Activated CD4-positive, alpha-beta T cell treated with anti-CD3 and anti-CD28 coated beads for 36 hours (primary cell): ENCODE measurements around the gene ZNF326. TPM values are rescaled to one million over a fixed set of nuclear protein-coding genes. Genes with fewer than 3 reads are reported as not detected.
"Not testable (repeated sequence)": the region's sequence is repeated elsewhere in the genome, so short reads cannot be mapped to it uniquely, and the experiment has no call there.

ENCODE experiments used
- ATAC-seq: fragments of 200-7000 bp; cut with Tn5 transposase; one replicate; pipeline ENCODE4 v1.10.0; 2021; ENCODE audit warnings: mild to moderate bottlenecking, moderate library complexity
- CTCF ChIA-PET: fragments of 350-600 bp; sonication (Branson Sonifier 250); formaldehyde crosslinking; loops from one replicate; lab custom pipeline; 2021; ENCODE audit warnings: antibody characterized with exemption; lab: Charles Lee
- POLR2A ChIA-PET: fragments of 350-600 bp; sonication (Branson Sonifier 250); formaldehyde crosslinking; loops from one replicate; lab custom pipeline; 2021; ENCODE audit warnings: antibody characterized with exemption, inconsistent platforms; lab: Charles Lee
- DNase-seq: peaks from one replicate; pipeline ENCODE4 v3.0.0-alpha.2; 2020
- H3K27ac Mint-ChIP-seq: one replicate; pipeline ENCODE4 v1.8.0; 2021; ENCODE audit warnings: mixed read lengths
- H3K27me3 Mint-ChIP-seq: one replicate; pipeline ENCODE4 v1.8.0; 2021; ENCODE audit warnings: mixed read lengths
- H3K36me3 Mint-ChIP-seq: one replicate; pipeline ENCODE4 v1.8.0; 2021; ENCODE audit warnings: low read depth, mixed read lengths
- H3K4me1 Mint-ChIP-seq: one replicate; pipeline ENCODE4 v1.8.0; 2021; ENCODE audit warnings: mixed read lengths
- H3K4me3 Mint-ChIP-seq: one replicate; pipeline ENCODE4 v1.8.0; 2021; ENCODE audit warnings: mild to moderate bottlenecking, moderate library complexity, mixed read lengths
- H3K9me3 Mint-ChIP-seq: one replicate; pipeline ENCODE4 v1.8.0; 2021; ENCODE audit warnings: low read depth, mixed read lengths
- intact Hi-C, 2 experiments: fragments of 100-400 bp; cut with DNase I in 1 of 2; cut with micrococcal nuclease in 1 of 2; formaldehyde crosslinking; loops; one replicate each; pipeline versions ENCODE4 v1.14.2 to v1.15.1; 2022 to 2024; cut with DNase I, micrococcal nuclease
- total RNA-seq, 2 experiments: library from RNA; stranded (reverse); gene quantifications; one replicate each; pipeline ENCODE4 v1.2.3, GENCODE V29; 2021

ZNF326 gene
- total RNA-seq, 2 experiments from 2014 or later, result 19.4 to 20.5 TPM

DNA sequence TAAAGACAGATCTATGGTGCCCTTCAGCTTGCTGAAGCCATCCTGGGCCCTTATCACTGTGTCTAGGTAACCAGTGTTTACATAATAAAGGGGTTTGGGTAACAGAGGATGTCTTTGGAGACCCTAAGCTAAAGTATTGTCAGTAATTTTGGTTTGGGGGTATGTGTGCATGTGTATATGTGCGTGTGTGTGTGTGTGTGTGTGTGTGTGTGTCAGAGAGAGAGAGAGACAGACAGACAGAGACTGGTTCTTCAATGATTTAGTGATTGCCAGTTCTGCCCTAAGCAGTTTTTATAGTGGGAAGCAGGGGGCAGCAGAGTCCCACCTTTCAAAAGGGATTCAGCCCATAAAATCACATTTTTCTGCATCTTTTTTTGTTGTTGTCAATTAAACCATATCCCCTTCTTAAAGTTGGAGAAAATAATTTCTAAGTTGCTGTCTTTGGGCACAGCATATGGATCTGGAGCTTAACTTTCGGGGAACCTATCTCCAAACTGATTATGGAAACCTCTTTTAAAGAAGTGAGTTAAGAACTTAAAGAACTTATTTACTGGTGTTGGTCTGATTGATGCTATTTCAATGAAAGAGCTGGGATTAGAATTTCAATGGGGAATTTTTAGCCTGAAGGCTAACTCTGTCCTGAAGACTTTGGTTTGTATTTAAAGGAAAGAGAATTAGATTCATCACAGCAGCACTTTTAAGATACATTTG lies 51.1 kb downstream of the ZNF326 start:
- POLR2A ChIA-PET, result no interaction called here
- Mint-ChIP-seq H3K9me3 (no peaks in the 10 kb centered on the region), H3K27ac (no peak overlapping the region), H3K27me3 (peaks cover 3% of the 10 kb centered on the region), H3K36me3 (no peaks in the 10 kb centered on the region), H3K4me1 (no peaks in the 10 kb centered on the region), H3K4me3 (no peak overlapping the region)
- CTCF ChIA-PET, result interaction anchor here (0.5 to 1.7 kb wide), 7 partner anchors 9 to 1120 kb away, joined by 3 to 5 read pairs (median 3); no protein-coding TSS in a partner anchor
- no peak for ATAC-seq
- peak; percentile 46 for DNase-seq
- intact Hi-C loops, result loop anchor here in 1 of 2 experiments (10.0 kb wide), 1 partner anchor 1119 kb away; no protein-coding TSS in a partner anchor

- Mint-ChIP-seq H3K4me3 (no peak overlapping the region), H3K4me1 (no peaks in the 10 kb centered on the region), H3K27ac (no peak overlapping the region), H3K27me3 (peaks cover 3% of the 10 kb centered on the region), H3K9me3 (no peaks in the 10 kb centered on the region), H3K36me3 (no peaks in the 10 kb centered on the region)
- ATAC-seq (no peak), DNase-seq (no peak)
- ChIA-PET CTCF (interaction anchor here (0.5 to 1.7 kb wide), 3 partner anchors 8 to 857 kb away, joined by 3 to 5 read pairs (median 3); no protein-coding TSS in a partner anchor), POLR2A (no interaction called here)
- intact Hi-C loops, result loop anchor here in 1 of 2 experiments (10.0 kb wide), 1 partner anchor 1118 kb away; no protein-coding TSS in a partner anchor
Measured at GRCh38 chr1:90046635-90047034, 51.7 kb downstream of the ZNF326 start.

DNA sequence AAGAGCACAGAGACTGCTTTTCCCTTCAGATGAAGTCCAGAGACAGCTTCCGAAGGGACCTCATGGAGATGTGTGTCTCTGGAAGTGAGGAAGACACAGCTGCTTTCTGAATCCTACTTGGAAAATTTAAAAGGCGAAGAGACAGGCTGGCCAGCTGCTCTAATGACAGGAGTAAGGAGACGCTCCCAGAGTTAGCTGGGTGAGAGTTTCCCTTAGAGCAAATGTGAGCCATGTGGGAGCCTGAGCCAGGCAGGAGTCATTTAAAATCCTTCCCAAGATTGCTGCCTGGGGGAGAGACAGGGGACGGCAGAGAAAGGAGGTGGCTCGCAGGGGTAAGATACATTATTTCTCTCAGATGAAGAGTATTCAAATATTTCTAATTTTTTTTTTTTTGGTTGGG lies 53.1 kb downstream of the ZNF326 start:
- intact Hi-C loops, result loop anchor here in 1 of 2 experiments (10.0 kb wide), 1 partner anchor 1117 kb away; no protein-coding TSS in a partner anchor
- H3K4me3 Mint-ChIP-seq, result no peak overlapping the region
- ATAC-seq, result no peak
- DNase-seq, result no peak
- no peaks in the 10 kb centered on the region for H3K4me1 Mint-ChIP-seq
- no peaks in the 10 kb centered on the region for H3K36me3 Mint-ChIP-seq
- peaks cover 3% of the 10 kb centered on the region for H3K27me3 Mint-ChIP-seq
- no peaks in the 10 kb centered on the region for H3K9me3 Mint-ChIP-seq
- ChIA-PET CTCF (no interaction called here), POLR2A (interaction anchor here (0.6 kb wide), 1 partner anchor 1630 kb away, joined by 4 read pairs; no protein-coding TSS in a partner anchor)
- no peak overlapping the region for H3K27ac Mint-ChIP-seq

GRCh38 chr1:90062700-90063643 lies 68.1 kb downstream of the ZNF326 start:
- H3K27ac Mint-ChIP-seq, H3K9me3 Mint-ChIP-seq, H3K4me1 Mint-ChIP-seq, ATAC-seq, CTCF ChIA-PET, H3K36me3 Mint-ChIP-seq, DNase-seq, H3K4me3 Mint-ChIP-seq, intact Hi-C loops, POLR2A ChIA-PET: not testable (repeated sequence)
- peaks cover 12% of the 10 kb centered on the region for H3K27me3 Mint-ChIP-seq

DNA sequence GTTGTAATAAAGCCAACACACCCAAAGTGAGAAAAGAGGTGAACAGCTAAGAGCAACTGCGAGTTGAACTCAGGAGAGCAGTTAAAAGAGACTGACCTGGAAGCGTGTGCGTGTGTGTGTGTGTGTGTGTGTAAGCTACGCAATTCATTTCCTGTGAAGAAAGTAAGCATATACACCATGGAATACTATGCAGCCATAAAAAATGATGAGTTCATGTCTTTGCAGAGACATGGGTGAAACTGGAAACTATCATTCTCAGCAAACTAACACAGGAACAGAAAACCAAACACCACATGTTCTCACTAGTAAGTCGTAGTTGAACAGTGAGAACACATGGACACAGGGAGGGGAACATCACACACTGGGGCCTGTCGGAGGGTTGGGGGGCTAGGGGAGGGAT lies 69.2 kb downstream of the ZNF326 start:
- DNase-seq, H3K27ac Mint-ChIP-seq, intact Hi-C loops, ATAC-seq, POLR2A ChIA-PET, H3K36me3 Mint-ChIP-seq, H3K9me3 Mint-ChIP-seq, H3K4me1 Mint-ChIP-seq, H3K4me3 Mint-ChIP-seq: not testable (repeated sequence)
- CTCF ChIA-PET, result interaction anchor here (1.0 kb wide), 1 partner anchor 50 kb away, joined by 3 read pairs; no protein-coding TSS in a partner anchor
- H3K27me3 Mint-ChIP-seq, result peaks cover 15% of the 10 kb centered on the region

DNA sequence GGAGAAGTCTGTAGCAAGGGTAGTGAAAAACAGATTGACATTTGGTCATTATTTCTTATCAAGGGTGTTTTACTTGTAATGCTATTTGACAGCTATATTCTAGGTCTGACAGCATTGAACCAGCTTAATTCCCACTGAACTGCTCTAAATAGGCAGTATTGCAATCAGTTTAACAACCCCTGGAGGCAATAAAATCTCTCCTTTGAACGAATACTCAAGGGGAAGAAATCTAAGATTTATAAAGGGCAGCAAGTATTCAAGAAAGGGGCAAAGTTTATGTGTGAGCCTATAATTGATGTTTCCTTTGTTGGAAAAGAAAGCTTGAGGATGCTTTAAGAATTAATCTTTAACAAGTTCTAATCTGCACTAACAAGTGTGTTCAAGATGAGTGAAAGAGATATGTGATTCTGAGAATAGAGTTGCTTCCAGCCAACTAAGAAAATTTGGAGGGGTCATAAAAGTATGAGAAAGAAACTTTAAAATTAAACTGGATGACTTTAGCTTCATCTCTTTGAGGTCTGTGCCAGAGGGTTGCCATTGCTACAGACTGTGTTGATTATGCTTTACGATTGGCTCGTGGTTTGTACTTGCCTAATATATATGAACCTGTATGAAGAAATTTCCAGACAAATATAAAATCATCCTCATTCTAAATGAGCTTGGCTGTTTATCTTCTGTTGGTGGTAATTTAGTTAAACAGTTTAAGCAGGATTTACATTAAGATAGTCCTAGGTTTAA lies 72.5 kb downstream of the ZNF326 start:
- Mint-ChIP-seq H3K36me3 (no peaks in the 10 kb centered on the region), H3K4me1 (no peaks in the 10 kb centered on the region), H3K9me3 (peaks cover 5% of the 10 kb centered on the region), H3K27ac (no peak overlapping the region), H3K27me3 (peaks cover 27% of the 10 kb centered on the region), H3K4me3 (no peak overlapping the region)
- intact Hi-C loops, result no loop called here
- POLR2A ChIA-PET, result interaction anchor here (0.6 kb wide), 1 partner anchor 79 kb away, joined by 5 read pairs; no protein-coding TSS in a partner anchor
- DNase-seq (no peak), ATAC-seq (no peak)
- CTCF ChIA-PET, result interaction anchor here (0.6 kb wide), 1 partner anchor 185 kb away, joined by 3 read pairs; no protein-coding TSS in a partner anchor

- Mint-ChIP-seq H3K36me3 (no peaks in the 10 kb centered on the region), H3K4me3 (no peak overlapping the region), H3K4me1 (no peaks in the 10 kb centered on the region), H3K9me3 (peaks cover 5% of the 10 kb centered on the region), H3K27ac (no peak overlapping the region), H3K27me3 (peaks cover 26% of the 10 kb centered on the region)
- DNase-seq (no peak), ATAC-seq (no peak)
- POLR2A ChIA-PET, result no interaction called here
- intact Hi-C loops, result no loop called here
- CTCF ChIA-PET, result interaction anchor here (0.8 kb wide), 1 partner anchor 22 kb away, joined by 3 read pairs; no protein-coding TSS in a partner anchor
Measured at GRCh38 chr1:90068611-90069280, 73.8 kb downstream of the ZNF326 start.

- H3K27me3 Mint-ChIP-seq, result peaks cover 17% of the 10 kb centered on the region
- no peak for ATAC-seq
- no peak overlapping the region for H3K27ac Mint-ChIP-seq
- ChIA-PET POLR2A (no interaction called here), CTCF (no interaction called here)
- DNase-seq, result no peak
- intact Hi-C loops, result no loop called here
- H3K9me3 Mint-ChIP-seq, result peaks cover 1% of the 10 kb centered on the region
- no peak overlapping the region for H3K4me3 Mint-ChIP-seq
- H3K36me3 Mint-ChIP-seq, result no peaks in the 10 kb centered on the region
- H3K4me1 Mint-ChIP-seq, result no peaks in the 10 kb centered on the region
Measured at GRCh38 chr1:90074137-90074536, 79.2 kb downstream of the ZNF326 start.

DNA sequence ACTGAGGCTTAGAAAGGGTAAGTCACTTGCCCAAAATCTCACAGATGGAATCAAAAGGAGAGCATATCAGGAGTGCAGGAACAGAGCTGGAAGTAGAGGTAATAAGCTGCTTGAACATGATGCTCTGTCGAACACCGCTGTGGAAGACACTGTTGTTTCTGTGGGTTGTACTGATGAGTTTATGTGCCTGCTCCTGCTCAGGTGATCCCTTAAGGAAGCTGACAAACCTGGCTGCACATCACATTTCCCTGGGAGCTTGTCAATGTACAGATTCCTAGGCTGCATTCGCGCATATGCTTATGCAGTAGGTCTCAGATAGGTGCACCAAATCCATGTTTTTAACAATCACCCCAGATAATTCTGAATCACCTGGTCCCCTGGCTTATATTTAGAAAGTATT lies 79.7 kb downstream of the ZNF326 start:
- Mint-ChIP-seq H3K27ac (no peak overlapping the region), H3K36me3 (no peaks in the 10 kb centered on the region), H3K9me3 (peaks cover 1% of the 10 kb centered on the region), H3K4me3 (no peak overlapping the region), H3K27me3 (peaks cover 17% of the 10 kb centered on the region), H3K4me1 (no peaks in the 10 kb centered on the region)
- CTCF ChIA-PET, result no interaction called here
- intact Hi-C loops, result no loop called here
- POLR2A ChIA-PET, result no interaction called here
- ATAC-seq (no peak), DNase-seq (no peak)

DNA sequence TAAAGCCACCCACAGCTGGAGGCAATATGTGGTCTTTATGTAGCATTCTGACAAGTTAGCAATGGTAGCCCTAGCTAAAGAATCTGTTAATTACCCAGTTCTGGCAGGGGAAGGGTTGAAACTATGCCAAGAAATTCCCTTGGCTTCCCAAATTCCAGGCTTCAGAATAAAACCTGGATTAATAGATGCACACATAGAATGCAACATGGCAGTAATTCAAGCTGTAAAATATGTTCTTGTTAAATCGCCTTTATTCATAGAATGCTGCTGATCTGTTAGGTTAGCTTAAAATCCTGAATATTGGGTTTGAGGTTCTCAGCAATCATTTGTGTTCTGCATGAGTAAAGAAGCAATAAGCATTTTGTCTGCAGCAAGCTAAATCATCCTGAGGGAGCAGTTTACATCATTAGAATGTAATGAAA lies 80.1 kb downstream of the ZNF326 start:
- intact Hi-C loops, result no loop called here
- Mint-ChIP-seq H3K27ac (no peak overlapping the region), H3K4me3 (no peak overlapping the region), H3K36me3 (no peaks in the 10 kb centered on the region), H3K27me3 (peaks cover 15% of the 10 kb centered on the region), H3K4me1 (no peaks in the 10 kb centered on the region), H3K9me3 (peaks cover 1% of the 10 kb centered on the region)
- ChIA-PET POLR2A (no interaction called here), CTCF (no interaction called here)
- ATAC-seq (no peak), DNase-seq (no peak)
